ENCODE data around the gene OR52A1. TPM values are rescaled to one million over a fixed set of nuclear protein-coding genes. Genes with fewer than 3 reads are reported as not detected.

Gene OR52A1
- total and polyA plus RNA-seq, 2 donors (not counting 3 experiments of a cell fraction or from before 2014, with no cell fraction given) = not detected

DNA sequence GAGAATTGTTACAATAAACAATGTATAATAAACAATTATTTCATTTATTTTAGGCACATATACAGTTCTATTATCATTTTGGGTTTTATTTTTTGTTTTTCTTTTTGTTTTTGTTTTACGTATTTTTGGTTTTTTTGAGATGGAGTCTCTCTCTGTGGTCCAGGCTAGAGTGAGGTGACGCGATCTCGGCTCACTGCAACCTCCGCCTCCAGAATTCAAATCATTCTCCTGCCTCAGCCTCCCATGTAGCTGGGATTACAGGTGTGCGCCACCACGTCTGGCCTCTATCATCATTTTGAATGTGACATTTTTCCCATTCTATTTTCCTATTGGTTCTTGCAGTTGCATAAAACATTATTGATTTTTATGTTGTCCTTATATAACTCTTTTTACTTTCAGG is 20.4 kb upstream of the OR52A1 start:
- no peak overlapping the region for H3K27ac ChIP-seq (ENCODE audit: insufficient read depth, low read depth, low read length)
- intact Hi-C loops (cut with micrococcal nuclease) = no loop called here
- H3K4me2 ChIP-seq (ENCODE audit: insufficient read depth, low read length) = no peak overlapping the region
- TF ChIP-seq FOS (IDR thresholded peaks at IDR 0.05; ENCODE audit: borderline replicate concordance, insufficient read depth, low read length) (no peak), POLR2AphosphoS5 (IDR thresholded peaks at IDR 0.05; ENCODE audit: insufficient read depth, low read depth, low read length) (no peak), JUN (IDR thresholded peaks at IDR 0.05; ENCODE audit: borderline replicate concordance, insufficient read depth, insufficient read length, low read depth) (no peak), POLR2A (IDR thresholded peaks at IDR 0.05; ENCODE audit: low read depth, low read length) (no peak), MAX (IDR thresholded peaks at IDR 0.05; ENCODE audit: insufficient read depth, insufficient read length) (no peak), MYC (IDR thresholded peaks at IDR 0.05; ENCODE audit: low read depth, low read length) (no peak), EZH2 (IDR thresholded peaks at IDR 0.05; ENCODE audit: borderline replicate concordance, low read depth, low read length, severe bottlenecking) (no peak), GATA2 (IDR thresholded peaks at IDR 0.05; ENCODE audit: insufficient read depth, insufficient read length, low read depth, low read length) (no peak)
- TF ChIP-seq, protein P1, sequence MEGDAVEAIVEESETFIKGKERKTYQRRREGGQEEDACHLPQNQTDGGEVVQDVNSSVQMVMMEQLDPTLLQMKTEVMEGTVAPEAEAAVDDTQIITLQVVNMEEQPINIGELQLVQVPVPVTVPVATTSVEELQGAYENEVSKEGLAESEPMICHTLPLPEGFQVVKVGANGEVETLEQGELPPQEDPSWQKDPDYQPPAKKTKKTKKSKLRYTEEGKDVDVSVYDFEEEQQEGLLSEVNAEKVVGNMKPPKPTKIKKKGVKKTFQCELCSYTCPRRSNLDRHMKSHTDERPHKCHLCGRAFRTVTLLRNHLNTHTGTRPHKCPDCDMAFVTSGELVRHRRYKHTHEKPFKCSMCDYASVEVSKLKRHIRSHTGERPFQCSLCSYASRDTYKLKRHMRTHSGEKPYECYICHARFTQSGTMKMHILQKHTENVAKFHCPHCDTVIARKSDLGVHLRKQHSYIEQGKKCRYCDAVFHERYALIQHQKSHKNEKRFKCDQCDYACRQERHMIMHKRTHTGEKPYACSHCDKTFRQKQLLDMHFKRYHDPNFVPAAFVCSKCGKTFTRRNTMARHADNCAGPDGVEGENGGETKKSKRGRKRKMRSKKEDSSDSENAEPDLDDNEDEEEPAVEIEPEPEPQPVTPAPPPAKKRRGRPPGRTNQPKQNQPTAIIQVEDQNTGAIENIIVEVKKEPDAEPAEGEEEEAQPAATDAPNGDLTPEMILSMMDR (IDR thresholded peaks at IDR 0.05; ENCODE audit: extremely low read depth in 1 of 2, insufficient read depth in 1 of 2, low read depth in 1 of 2, low read length in 2 of 2) = no peak
- no peaks in the 10 kb centered on the region for H3K9me1 ChIP-seq (replicated peaks; ENCODE audit: control insufficient read depth, extremely low read depth, insufficient read depth, low read length)
- no peaks in the 10 kb centered on the region for H3K36me3 ChIP-seq (ENCODE audit: control insufficient read depth in 2 of 2, extremely low read depth in 1 of 2, insufficient read depth in 2 of 2, low read length in 2 of 2)
- CTCF ChIA-PET = interaction anchor here (1.1 kb wide), 1 partner anchor 22 kb away, joined by 4 read pairs; no protein-coding TSS in a partner anchor
- no peaks in the 10 kb centered on the region for H3K9me3 ChIP-seq (replicated peaks; ENCODE audit: control insufficient read depth, insufficient read depth, low read length)
- H3K4me3 ChIP-seq (replicated peaks in 1 of 3; ENCODE audit: insufficient read depth in 1 of 3, low read depth in 1 of 3, low read length in 3 of 3) = no peak overlapping the region
- DNase-seq (ENCODE audit: low read depth, low spot score) (no peak), FAIRE-seq (no peak)
- POLR2A ChIA-PET = no interaction called here
- no TSS peak for BruUV-seq (replicated peaks)
- H2AFZ ChIP-seq (ENCODE audit: low read depth, low read length) = no peak overlapping the region
- no peaks in the 10 kb centered on the region for H4K20me1 ChIP-seq (replicated peaks; ENCODE audit: control insufficient read depth, extremely low read depth, insufficient read depth, low read length)
- no peaks in the 10 kb centered on the region for H3K4me1 ChIP-seq (ENCODE audit: control insufficient read depth, extremely low read depth, insufficient read depth, low read length)
- no peaks in the 10 kb centered on the region for H3K79me2 ChIP-seq (ENCODE audit: control insufficient read depth, insufficient read depth, low read length)
- H3K9ac ChIP-seq (replicated peaks; ENCODE audit: extremely low read depth, insufficient read depth, low read length) = no peak overlapping the region
- no peaks in the 10 kb centered on the region for H3K27me3 ChIP-seq (ENCODE audit: control insufficient read depth in 2 of 2, insufficient read depth in 2 of 2, low read length in 2 of 2)
- dilution Hi-C loops (cut with MboI; ENCODE audit: extremely low pct_ligation_motif_present, low sequenced_read_pairs) = no loop called here

All from endothelial cell of umbilical vein (primary cell).